Measurements from ENCODE around the gene DAND5.

The DAND5 gene

DNA sequence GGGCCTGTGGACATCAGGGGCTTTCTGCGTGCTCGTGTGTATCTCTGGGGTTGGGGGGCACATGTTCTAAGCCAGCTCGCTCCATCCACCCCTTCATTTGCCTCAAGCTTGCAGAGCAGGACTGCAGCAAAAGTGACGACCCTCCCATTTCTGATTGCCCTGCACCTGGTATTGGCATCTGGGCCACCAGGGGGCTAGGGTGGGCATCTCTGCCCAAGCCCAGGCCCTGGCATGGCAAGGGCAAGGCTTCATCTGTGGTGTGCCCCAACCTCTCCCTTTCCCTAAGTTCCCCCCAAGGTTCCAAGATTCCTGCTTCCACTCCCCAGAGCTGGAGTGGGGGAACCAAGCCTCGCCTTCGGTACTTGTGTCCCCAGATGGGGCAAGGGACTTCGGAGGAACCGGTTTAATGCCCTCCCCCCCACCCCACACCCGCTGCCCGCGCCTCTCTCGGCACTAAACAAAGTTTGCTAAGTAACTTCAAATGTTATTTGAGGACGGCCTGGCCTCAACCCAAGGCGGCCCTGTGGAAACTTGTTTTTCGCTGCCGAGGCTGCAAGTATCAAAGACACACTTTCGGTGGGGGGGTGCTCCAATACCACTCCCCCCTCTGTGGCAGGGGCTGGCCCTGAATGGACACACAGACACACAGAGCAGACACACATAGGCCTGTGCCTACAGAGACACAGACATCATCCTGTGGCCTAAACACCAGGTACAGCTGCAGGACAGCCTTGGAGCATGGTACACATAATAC lies 38.1 kb downstream of the DAND5 start:
- no peak for DNase-seq (ENCODE audit: low read depth)
- no peak overlapping the region for H3K4me3 ChIP-seq (ENCODE audit: low read depth, low read length)
- no peak for TF ChIP-seq POLR2A (IDR thresholded peaks at IDR 0.05; ENCODE audit: extremely low read depth, insufficient read length)
- TF ChIP-seq, protein P1, sequence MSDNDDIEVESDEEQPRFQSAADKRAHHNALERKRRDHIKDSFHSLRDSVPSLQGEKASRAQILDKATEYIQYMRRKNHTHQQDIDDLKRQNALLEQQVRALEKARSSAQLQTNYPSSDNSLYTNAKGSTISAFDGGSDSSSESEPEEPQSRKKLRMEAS (IDR thresholded peaks at IDR 0.05; ENCODE audit: low read depth, low read length), result no peak

DNA sequence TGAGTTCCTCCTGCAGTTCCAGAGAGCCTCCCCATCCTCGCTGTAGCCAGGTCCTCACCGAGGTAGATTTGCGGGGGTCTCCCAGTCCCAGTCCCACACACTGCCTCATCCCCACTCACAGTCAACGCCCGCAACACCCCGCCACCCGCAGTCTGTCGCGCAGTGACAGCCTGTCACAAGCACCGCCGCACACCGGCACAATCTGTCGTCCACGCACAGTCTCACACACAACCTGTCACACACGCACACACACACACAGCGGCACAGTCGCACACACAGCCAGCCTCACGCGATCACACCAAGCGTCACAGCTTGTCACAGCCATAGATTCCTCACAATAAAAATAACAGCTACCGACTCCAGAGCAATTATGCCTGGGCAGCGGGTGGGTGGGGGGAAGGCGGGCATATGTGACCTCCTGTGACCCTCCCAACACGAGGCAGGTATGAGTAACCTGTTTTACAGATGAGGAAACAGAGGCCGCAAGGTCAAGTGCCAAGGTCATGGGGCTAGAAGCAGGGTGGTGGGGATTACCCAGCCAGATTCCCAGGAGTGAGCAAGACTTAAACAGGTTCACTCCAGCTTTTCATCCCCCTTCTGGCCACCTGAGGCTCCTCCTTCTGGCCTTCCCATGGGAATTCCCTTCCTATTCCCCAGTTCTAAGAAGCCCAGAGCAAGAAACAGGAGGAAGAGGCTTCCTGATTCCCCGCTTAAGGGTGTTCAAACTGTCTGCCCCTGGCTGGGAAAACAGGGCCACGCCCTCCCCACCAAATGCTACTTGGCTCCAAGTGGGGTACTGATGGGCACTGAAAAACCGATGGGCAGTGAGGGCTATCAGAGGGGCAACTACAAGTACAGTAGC lies 39.8 kb downstream of the DAND5 start:
- TF ChIP-seq, protein P2, sequence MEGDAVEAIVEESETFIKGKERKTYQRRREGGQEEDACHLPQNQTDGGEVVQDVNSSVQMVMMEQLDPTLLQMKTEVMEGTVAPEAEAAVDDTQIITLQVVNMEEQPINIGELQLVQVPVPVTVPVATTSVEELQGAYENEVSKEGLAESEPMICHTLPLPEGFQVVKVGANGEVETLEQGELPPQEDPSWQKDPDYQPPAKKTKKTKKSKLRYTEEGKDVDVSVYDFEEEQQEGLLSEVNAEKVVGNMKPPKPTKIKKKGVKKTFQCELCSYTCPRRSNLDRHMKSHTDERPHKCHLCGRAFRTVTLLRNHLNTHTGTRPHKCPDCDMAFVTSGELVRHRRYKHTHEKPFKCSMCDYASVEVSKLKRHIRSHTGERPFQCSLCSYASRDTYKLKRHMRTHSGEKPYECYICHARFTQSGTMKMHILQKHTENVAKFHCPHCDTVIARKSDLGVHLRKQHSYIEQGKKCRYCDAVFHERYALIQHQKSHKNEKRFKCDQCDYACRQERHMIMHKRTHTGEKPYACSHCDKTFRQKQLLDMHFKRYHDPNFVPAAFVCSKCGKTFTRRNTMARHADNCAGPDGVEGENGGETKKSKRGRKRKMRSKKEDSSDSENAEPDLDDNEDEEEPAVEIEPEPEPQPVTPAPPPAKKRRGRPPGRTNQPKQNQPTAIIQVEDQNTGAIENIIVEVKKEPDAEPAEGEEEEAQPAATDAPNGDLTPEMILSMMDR (IDR thresholded peaks at IDR 0.05; ENCODE audit: low read depth, low read length), result no peak
- TF ChIP-seq, protein P1 (IDR thresholded peaks at IDR 0.05; ENCODE audit: low read depth, low read length), result no peak
- no peak for TF ChIP-seq POLR2A (IDR thresholded peaks at IDR 0.05; ENCODE audit: extremely low read depth, insufficient read length)
- TF ChIP-seq MYC (IDR thresholded peaks at IDR 0.05; ENCODE audit: low read depth, low read length), result no peak
- DNase-seq (ENCODE audit: low read depth), result no peak
- H3K4me3 ChIP-seq (ENCODE audit: low read depth, low read length), result no peak overlapping the region

DNA sequence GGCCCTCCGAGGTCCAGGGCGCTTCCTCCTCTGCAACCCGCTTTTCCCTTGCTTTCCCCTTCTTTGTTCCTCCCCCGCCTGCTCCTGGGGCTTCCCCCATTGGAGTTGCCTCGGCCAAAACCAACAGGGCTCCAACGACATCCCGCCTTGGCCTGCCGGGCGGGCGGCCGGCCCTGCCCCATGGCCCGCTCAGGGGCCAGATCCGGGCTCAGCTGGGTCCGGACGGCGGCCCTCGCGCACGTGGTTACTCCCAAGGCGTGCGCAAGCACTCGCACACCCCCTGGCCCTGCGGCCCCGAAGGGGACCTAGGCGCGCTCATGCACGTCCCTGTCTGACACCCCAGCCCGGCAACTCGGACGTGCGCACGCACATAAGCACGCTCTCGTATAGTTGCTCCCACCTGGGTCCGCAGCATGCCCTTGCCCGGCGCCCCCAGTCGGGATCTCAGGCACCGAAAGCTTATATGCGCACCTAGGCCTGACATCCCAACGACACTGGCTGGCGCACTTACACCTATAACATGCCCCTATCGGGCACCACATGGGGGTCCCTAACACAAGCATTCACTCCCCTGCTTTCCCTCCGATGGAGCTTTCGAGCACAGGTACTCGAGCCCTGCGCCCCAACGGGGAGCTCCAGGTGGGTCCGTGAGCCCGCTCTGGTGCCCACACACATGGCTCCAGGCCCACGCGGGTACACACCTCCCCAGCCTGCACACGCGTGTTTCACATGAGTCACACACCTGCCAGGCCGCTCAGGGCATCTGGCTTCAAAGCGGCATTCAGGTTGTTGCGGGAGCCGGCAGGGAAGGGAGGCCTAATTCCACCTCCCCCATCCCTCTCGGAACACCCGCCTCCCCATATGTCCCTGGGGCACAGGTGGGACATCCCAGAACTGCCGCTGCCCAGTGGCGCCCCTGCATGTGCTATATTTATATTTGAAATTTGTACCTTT lies 40.9 kb downstream of the DAND5 start:
- DNase-seq (ENCODE audit: low read depth), result no peak
- H3K4me3 ChIP-seq (ENCODE audit: low read depth, low read length), result no peak overlapping the region
- no peak for TF ChIP-seq POLR2A (IDR thresholded peaks at IDR 0.05; ENCODE audit: extremely low read depth, insufficient read length)
- TF ChIP-seq, protein P1 (IDR thresholded peaks at IDR 0.05; ENCODE audit: low read depth, low read length), result no peak
- TF ChIP-seq, protein P2 (IDR thresholded peaks at IDR 0.05; ENCODE audit: low read depth, low read length), result no peak
- TF ChIP-seq MYC (IDR thresholded peaks at IDR 0.05; ENCODE audit: low read depth, low read length), result no peak

DNA sequence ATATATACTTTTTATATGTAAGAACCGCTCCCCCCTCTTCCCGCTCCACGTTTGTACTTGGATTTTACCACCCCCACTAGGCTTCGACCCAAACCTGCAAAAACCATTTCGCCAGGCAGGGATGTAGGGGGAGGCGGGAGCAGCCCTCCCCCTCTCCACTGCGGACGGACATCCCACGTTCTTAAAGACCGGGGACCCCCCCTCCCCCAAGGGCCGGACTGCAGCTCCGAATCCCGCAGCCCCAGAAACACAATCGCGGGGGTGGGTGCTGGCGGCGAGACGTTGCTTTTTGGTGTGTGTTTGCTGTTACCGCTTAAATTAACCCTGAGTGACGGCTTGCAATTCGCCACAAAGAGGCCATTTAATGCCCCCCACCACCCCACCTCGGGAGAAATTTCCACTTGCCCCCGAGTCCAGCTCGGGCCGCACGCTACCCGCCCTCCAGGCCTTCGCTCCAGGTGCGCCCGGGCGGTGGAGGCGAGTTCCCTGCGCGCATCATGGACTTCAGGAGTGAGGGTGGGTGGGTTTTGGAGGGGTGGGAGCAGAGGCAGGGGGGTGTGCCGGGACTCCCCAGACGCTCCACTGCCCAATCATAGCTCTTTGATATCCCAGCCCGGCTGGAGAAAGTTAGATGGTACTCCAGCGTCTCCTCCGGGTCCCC lies 41.7 kb downstream of the DAND5 start:
- DNase-seq (ENCODE audit: low read depth), result no peak
- no peak overlapping the region for H3K4me3 ChIP-seq (ENCODE audit: low read depth, low read length)
- TF ChIP-seq POLR2A (IDR thresholded peaks at IDR 0.05; ENCODE audit: extremely low read depth, insufficient read length) (no peak), MYC (IDR thresholded peaks at IDR 0.05; ENCODE audit: low read depth, low read length) (no peak)
- TF ChIP-seq, protein P2 (IDR thresholded peaks at IDR 0.05; ENCODE audit: low read depth, low read length), result no peak
- TF ChIP-seq, protein P1 (IDR thresholded peaks at IDR 0.05; ENCODE audit: low read depth, low read length), result no peak

DNA sequence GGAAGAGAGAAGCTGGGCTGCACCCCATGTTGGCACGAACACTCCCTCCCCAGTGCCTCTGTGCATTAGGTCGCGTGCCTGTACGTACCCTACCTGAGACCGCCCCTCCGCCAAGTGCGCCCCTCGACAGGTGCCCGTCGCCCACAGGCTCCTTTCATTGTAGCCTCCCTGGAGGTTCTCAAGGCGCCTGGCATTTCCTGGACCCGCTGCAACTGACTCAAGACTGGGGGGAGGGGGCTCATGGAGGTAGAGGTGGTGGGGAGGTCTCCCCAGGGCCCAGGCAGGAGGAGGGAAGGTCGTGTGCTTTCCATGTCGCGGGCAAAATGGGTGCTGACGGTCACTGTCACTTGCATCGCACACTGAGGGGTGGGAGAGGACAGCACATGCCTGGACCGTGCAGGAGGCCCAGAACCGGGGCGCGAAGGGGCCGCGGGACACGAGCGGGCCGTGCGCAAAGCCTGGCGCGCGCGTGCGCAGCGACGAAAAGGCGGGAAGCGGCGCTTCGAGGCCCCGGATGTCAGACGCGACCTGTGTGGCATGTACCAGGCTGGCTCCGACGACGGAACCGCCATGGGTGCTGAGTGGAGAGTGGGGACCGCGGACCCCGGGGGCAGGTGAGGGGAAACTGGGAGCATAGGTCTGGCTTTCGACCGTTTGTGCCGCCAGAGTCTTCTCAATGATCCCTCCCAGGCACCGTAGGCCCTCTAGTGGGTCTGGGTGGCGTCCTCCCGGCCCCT lies 42.4 kb downstream of the DAND5 start:
- DNase-seq (ENCODE audit: low read depth), result no peak
- TF ChIP-seq POLR2A (IDR thresholded peaks at IDR 0.05; ENCODE audit: extremely low read depth, insufficient read length) (no peak), MYC (IDR thresholded peaks at IDR 0.05; ENCODE audit: low read depth, low read length) (no peak)
- TF ChIP-seq, protein P2 (IDR thresholded peaks at IDR 0.05; ENCODE audit: low read depth, low read length), result no peak
- TF ChIP-seq, protein P1 (IDR thresholded peaks at IDR 0.05; ENCODE audit: low read depth, low read length), result no peak
- no peak overlapping the region for H3K4me3 ChIP-seq (ENCODE audit: low read depth, low read length)
